Daoy (cell line): ENCODE measurements around the gene PLEKHG3. TPM values are rescaled to one million over a fixed set of nuclear protein-coding genes. Genes with fewer than 3 reads are reported as not detected.

ENCODE experiments used
- DNase-seq: peaks from one replicate; pipeline ENCODE4 v3.0.0-alpha.2; 2015; ENCODE audit warnings: low read depth
- total RNA-seq: library from RNA; depleted of rRNA; stranded (reverse); fragments of >200 nt; shearing (Covaris generic); gene quantifications from 2 replicates; pipeline ENCODE4 v1.2.3, GENCODE V29; 2014

PLEKHG3 gene
- total RNA-seq, 1 experiment from 2014 or later = 30.9 TPM

DNA sequence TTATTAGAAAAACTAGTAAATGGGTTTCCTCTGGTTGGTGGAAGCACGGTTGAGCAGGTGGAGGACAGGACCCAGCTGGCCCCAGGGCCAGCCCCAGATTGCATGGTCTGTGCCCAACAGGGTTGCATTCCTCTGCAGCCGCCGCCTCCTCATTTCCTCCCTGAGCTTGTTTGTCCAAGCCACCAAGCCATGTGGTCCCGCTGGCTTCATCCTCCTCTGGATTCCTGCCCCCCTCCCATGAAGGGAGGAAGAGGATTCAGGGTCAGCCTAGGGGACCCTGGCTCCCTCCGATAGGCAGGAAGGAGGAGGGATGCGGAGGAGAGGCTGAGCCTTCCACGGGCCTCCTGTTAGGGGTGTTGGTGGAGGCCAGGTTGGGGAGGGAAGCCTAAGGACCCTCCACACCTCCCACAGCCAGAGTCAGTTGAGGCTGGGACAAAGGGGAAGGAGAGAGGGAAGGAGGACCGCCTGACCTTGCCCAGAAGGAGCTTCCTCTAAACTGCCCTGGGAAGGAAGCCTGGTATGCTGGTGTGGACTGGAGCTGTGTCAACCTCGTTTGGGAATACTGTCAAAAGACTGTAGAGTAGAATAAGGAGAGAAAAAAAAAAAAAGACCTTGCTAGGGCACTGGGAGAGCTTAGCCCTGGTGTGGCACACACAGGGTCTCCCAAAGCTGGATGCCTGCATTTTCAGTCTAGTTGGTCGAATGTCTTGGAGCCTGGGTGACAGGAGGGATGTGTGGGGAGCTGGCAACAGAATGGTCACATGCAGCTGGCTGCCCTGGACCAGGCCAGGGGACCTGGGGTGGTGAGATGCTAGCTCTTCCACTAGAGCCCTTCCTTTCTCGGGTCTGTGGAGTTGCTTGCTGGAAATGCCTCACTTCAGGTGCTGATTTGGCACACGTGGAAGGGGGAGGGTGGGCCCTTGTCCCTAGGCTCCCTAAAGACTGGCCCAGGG is 42.4 kb downstream of the PLEKHG3 start:
- no peak for DNase-seq

DNA sequence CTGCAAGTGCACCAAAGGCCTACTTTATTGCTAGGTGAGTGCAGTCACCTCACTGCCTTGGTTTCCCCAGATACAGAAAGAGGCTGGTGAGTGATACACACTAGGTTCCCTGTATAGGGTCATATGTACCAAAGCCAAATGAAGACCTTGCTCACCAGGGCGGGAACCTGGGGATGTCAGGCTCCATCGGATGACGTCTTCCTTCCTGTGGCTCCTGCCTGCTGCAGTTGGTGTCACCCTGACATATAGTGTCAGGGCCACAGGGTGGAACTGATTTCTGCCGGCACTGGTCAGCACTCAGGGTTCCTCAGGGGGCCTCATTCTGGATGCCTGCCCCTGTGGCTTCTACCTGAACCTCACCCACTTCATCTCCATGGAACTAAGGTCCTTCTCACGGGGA is 43.1 kb downstream of the PLEKHG3 start:
- no peak for DNase-seq

DNA sequence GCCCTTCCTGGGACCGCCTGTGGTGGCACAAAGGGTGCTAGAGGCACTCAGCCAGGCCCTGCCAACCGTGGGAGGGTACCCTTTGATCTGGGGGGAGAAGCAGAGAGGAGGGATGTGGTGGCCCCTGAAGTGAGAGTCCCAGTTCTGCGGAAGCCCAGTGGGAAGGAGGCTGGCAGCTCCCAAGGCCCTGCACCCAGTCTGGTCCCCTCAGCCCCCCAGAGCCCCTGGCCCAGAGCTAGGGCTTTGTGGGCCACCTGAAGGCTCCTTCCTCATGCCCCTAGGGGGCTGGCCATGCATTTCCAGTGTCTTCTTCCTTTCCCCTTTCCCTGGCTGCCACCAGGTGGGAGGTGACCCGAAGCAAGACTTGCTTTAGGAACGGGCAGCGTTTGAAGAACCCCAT is 44.3 kb downstream of the PLEKHG3 start:
- DNase-seq = no peak

DNA sequence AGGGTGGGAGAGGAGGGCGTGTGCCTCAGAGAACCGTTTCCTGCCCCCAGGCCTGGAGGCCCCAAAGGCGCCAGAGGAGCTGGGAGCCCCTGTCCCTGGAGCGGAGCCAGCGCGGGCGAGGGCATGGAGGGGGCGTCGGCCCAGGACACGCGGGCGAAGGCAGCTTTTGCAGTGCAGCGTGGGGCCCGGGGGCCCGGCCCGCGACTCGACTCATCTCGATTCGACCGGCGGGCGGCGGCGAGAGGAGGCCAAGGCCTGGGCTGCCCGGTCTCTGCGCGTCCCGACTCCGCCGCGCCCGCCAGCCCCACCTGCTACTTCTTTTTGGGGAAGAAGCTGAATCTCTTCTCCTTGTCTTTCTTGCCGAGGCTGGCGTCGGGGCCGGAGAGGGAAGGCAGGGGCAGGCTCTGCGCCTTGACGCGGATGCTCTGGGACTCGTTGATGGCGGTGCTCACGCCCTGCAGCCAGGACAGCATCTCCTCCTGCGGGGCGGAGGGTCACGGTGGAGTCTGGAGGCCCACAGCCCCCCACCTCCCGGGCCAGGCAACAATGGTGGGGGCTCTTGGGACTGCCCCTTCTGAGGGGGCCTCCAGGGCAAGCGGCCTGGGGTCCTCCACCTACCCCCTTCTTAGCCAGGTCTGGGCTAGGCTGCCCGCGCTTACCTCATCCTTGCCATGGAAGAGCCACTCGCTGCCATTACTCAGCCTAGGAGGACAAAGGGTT is 44.9 kb downstream of the PLEKHG3 start:
- no peak for DNase-seq

DNA sequence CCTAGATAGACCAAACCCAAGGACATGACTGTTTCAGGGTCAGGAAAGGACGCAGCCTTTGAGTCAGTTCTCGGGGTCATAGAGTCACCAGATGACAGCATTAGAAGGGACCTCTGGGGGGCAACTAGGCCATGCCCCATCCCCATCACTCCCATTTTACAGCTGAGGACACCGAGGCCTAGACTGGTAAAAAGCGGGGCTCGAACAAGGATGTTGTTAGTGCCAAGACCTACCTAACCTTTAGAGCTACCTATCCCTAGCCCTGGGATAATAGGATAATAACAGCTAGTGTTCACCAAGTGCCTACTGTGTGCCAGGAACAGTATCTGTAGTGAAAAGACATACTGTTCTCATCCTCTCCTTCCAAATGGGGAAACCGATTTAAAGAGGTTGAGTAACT is 48.7 kb downstream of the PLEKHG3 start:
- no peak for DNase-seq

DNA sequence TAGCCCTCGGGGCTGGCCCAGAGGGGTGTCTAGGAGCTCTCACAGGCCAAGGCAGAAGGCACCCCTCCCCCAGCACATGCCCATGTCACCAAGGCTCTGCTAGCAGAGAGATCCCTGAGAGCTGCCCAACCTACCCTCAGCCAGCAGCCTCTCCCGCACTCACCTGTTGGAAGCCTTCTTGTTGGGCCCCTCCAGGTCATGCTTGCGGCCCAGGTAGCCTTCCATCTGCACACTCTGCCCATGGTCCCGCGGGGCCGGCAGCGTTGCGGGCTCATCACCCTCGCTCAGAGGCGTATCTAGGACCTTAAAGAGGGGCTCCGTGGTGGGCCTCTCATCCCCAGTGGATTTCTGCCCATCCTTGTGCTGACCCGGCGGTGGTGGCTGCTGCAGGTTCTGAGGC is 49.1 kb downstream of the PLEKHG3 start:
- DNase-seq = no peak

DNA sequence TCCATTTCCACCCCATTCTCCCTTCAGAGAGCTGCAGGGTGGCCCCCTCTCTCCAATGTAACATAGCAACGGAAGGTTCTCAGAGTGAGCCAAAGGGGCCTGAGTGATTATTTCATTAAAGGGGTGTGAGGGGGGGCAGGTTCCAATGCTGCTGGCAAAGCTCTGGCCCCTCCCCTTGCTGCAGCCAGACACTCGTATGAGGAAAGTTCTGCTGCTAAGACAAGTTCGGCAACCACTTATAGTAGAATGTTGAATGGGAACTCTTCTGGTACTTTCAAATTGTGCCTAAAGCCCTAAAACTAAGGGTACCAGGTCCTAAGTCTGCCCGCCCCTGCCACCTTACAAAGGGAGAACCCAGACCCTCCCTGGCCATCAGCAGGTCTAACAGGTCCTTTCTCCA is 49.8 kb downstream of the PLEKHG3 start:
- no peak for DNase-seq

DNA sequence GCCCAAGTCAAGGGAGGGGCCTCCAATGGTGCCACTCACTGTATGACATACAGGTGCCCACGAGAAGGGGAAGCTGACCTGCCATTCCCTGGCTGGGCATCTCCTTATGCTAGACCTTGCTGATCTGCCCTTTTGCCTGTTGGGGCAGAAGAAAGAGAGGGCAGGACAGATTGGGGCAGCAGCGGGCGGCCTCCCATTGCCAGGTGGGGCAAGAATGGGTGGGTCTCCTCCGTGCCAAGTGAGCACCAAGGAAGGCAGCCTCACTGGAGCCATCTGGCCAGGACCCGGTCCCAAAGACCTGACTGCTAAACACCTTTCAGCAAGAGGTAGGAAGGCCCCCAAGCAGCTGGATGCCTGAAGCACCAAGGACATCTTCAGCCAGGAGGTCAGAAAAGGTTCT is 50.5 kb downstream of the PLEKHG3 start:
- no peak for DNase-seq

DNA sequence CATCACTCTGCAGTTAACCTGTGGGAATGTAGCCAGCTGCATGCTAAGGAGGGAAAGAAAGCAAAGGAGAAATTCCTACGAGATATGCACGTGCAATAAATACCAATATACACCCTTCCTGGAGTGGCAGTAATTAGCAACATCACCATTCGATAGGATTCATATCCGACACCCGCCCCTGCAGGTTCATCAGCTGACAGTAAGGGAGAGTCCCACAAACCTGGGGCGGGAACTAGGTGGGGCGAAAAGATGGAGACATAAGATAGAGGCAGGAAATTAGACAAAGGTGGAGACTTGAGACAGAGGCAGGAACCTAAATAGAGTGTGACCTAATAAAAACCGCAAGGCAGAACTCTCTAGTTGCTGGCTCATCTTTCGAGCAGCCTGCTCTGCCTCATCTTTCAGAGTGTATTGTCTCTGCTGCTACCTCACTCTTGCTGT is 51.6 kb downstream of the PLEKHG3 start:
- DNase-seq = peak; percentile 82

DNA sequence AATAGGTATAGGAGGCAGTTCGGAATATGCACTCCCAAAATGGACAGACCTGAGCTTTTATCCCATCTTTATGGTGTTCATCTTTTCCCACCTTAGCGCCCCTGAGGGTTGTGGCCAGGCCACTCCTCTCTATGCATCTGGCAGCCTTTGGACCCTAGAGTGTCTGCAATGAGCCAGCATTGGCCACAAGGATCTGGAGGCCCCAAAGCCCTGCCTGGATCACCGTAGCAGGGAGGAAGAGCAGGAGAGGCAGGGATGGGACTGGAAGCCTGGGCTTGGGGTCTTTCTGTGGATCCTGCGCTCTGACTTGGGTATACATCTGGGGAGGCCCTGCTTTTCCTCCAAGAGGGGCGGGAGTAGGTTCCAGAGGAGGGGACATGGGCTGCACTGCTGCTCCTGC is 52.5 kb downstream of the PLEKHG3 start:
- DNase-seq = no peak

DNA sequence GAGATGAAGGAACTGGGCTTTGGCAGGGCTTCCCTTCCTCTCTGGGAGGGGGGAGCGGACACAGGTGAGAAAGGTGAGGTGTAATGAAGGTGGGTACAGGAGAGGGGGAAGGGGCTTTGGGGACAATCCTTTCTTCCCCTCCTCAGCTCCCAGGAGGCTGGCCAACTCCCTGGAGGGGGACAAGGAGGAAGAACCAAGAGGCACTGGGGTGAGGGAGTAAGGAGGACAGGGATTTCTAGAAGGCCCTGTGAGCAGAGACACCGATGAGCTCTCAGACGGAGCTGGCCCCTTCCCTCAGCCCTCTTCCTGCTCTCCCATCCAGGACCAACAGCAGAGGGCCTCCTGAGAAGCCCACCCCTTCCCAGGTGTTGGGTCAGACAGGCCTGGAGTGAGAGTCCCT is 53.4 kb downstream of the PLEKHG3 start:
- no peak for DNase-seq

DNA sequence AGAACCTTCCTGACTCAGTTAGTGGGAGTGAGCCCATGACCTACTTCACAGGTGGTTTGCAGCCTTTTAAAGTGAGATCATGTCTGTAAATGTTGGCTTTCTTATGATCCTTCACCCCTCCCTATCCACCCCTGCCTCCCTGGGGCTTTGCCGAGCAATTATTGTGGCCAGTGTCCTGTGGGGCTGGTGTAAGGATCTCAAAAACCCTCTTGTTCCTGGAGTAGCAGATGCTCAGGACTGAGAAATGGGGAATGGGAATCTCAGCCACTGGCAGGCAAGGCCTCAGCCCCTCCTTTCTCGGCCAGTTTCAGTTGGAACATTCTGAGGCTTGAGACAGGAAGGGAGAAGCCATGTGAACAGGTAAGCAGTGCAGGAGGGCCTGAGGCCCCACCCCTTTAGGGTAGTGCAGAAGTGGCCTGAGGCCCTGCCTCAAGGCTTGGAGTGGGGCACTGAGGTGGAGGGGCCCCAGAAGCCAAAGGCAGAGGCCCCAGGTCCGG is 53.8 kb downstream of the PLEKHG3 start:
- peak; percentile 91 for DNase-seq

DNA sequence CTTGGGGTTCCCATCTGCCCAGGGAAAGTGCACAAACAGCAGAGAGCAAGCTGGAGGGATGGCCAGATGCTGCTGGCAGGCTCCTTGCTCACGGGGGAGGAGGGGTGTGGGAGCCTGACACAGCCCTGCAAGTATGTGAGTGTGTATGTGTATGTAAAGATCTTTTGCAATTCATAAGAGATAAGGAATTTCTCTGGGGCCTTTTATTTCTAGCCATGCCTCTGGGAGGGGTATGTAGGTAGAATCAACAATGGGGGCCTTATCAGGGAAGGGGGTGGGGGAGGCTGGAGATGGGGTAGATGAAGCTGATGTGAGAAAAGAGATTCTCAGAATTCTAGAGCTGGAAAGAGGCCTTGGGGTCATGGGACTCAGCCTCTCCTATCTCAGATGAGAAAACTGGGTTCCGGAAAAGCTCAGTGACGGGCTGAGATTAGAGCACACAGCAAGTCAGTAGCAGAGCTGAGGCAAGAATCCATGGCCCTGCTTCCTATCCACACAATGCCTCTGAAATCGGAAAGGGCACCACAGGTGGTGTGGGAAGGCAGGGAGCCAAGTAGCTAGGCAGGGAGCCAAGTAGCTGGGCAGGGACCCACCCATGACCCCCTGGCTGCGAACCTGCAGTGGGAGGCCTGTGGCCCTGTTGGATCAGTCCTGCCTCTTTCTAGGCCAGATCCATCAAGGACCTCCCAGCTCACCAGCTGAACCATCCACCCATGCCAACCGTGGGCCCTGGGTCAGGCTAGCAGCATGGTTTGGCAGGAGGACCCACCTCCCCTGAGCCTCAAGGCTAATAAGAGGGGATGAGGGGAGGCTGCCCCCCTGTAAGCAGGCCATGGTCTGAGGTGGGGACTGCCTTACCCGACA is 54.7 kb downstream of the PLEKHG3 start:
- peak; percentile 92 for DNase-seq

DNA sequence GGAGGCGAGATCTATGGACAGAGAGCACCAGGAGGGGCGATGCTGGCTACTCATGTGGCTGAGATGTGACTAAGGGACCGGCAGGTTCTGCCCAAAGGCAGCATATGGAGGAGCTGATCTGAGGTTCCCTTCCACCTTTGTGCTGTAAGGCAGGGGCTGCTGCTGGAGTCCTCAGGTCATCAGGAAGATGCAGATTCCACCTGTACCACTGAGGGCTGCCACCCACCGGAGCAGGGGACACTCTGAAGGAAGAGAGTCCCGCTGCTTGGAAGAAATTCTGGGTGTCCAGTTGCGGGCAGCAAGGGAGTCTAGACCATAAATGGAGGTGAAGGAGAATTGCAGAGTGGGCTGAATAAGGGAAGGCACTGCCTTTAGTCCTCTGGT is 55.3 kb downstream of the PLEKHG3 start:
- no peak for DNase-seq

DNA sequence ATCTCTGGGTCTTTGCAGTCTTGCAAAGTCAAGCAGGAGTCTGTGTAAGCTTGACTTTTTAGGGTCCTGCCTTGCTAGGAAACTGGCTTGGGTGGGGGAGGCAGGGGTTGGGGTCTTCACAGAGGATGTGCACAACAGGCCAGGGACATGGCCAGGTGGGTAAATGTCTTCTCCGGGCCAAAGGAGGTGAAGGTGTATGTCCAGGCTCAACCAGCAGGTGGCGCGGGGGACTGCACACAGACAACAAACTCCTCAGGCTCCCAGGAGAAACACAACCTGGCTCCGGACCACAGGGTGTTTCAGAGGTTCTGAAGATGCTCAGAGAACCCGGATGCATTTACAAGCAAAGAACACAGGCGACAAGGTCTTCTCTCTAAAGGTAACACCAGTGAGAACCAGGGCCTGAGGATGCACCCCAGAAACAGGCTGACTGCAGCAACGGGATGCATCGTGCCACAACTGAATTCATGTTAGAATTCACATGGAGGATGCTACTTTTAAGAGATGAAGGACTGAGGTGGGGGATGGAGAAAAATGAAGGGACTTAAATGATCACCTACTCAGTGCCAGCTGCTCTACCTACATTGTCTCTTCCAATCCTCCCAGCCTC is 56.0 kb downstream of the PLEKHG3 start:
- DNase-seq = peak; percentile 75

DNA sequence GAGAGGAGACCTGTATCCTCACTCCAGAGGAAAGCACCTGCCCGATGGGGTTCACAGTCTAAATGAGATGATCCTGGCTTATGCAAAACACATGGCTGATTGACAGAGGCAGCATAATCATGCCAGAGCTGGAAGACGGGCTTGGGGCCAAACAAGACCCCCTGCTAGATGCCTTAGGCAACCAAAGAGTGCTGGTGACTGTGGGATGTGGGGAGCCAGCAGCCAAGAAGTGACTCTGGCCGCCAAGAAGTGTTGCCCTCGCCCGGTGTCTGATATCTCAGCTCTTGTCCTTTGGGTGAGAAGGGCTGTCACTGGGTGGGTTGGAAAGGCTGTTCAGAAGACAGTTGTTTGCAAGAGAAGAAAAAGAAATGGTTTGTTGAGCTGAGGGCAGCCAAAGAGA is 56.7 kb downstream of the PLEKHG3 start:
- DNase-seq = no peak

DNA sequence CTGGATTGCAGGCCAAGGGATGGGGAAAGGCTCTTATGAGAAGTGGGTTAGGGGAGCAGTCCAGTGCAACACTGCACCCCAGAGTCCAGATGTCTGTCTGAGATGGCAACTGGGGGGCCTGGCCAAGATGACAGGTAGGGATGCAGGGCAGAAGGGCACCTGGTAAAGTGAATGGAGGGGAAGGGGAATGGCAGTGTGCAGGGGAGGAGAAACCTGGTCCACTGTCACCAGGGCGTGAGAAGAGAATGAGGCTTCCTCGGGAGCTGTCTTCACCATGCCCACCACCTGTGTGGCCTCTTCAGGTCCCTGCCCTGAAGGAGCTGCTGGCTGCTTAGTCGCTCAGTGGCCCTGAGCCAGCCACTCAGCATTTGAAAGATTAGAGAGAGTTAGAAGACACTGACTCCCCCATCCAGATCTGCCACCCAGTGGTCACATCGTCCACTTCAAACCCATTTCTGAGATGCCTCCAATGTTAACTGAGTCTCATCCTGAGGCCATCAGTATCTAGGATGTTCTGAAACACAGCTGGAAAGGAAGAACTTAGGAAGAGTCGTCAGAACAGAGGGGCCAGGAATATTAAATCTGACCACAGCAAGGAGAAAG is 57.3 kb downstream of the PLEKHG3 start:
- DNase-seq = peak; percentile 56

DNA sequence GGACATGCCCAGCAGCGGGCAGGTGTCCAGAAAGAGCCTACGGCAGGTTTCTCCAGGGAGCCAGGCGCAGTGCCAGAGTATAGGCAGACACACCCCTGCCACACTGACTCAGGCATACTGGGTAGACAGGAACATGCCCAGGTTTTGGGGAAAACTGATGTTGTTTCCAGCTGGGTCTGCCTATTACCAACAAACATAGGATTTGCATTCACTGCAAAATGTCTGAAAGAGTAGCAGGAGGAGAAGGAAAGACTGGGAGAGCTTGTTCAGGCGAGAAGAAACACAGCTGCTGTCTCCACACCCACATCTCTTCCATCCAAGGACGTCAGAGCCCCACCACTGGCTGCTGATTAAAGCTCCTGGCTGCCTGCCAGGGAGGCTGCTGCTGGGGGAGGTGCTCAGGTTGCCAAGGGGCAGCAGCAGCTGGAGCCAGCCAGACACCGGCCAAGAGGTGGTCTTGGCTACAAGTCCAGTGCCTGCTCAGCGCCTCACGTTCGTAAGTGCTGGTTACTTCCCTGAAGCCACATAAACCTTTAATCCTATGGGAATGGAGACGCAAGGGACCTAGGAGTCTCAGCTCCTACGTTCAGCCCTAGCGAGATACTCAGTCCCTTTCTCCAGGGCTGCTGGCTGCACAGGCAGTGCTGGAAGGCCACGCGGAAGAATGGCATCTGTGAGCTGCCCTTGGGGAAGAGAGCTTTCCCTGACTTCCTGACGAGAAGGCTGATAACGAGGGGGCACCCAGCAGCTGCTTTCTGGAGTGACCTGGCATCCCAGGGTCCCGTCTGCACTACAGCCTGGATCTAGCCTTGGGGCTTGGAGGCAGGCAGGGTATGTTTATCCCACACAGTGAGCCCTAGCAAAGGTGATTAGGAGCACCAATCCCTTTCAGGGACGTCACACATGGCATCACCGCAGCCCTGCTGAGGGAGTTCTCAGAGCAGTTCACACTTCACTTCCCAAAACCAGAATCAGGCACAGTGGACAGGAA is 58.1 kb downstream of the PLEKHG3 start:
- DNase-seq = peak; percentile 93

DNA sequence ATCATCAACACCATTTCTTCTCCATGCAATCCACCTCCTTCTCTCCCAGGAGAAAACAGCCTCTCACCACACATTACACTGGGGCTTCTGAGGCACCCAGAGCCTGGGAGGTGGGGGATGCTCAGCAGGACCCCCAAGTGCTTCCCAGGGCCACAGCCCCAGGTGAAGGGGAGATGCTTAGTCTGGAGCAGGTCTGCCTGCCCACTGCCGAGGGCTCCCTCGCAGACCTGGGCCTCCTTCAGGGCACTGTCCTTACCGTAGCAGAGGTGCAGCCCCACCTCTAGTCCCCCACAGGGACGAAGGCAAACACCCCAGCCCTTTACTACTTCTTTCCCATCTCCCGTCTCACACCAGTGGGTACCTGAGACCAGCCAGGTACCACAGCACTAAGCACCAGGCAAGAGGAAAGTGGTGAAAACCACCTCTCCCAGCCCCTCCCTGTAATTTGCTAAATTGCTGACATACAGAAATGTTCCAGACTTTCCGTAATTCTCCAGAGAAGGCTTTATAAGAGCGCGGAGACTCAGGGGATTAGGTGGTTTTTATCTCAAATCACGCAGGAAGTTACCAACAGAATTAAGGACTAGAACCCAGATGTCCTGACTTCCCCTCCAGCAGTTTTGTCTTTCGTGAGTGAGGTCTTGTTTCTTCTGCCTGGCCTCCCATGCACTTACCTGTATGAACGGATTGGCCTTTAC is 59.0 kb downstream of the PLEKHG3 start:
- DNase-seq = no peak
